HG03108 (cell line): Measurements from ENCODE around the gene VEPH1.

ENCODE experiments used
- ATAC-seq: cut with Tn5 transposase; IDR thresholded peaks from one replicate; pipeline ENCODE4 v1.9.1; 2021; ENCODE audit warnings: moderate library complexity; ENCODE audit not compliant: unreplicated experiment

VEPH1 gene

GRCh38 chr3:157438194-157438730, 65.0 kb downstream of the VEPH1 start:
- no peak for ATAC-seq

- no peak for ATAC-seq
Measured at GRCh38 chr3:157436583-157437291, 66.5 kb downstream of the VEPH1 start, which contains the start of gene PTX3. TSS of gene PTX3 (plus strand) at chr3:157436850. CDS start at chr3:157436934, 84 bp downstream.

- no peak for ATAC-seq
Measured at GRCh38 chr3:157429708-157430107, 73.5 kb downstream of the VEPH1 start.

GRCh38 chr3:157428853-157429252, 74.4 kb downstream of the VEPH1 start:
- ATAC-seq, result no peak

- no peak for ATAC-seq
Measured at GRCh38 chr3:157427901-157428300, 75.3 kb downstream of the VEPH1 start.

- no peak for ATAC-seq
Measured at GRCh38 chr3:157423337-157423736, 79.9 kb downstream of the VEPH1 start.

GRCh38 chr3:157420606-157421130, 82.5 kb downstream of the VEPH1 start:
- ATAC-seq, result no peak

GRCh38 chr3:157418104-157418503, 85.1 kb downstream of the VEPH1 start:
- ATAC-seq, result no peak

GRCh38 chr3:157417247-157417646, 86.0 kb downstream of the VEPH1 start:
- no peak for ATAC-seq

- ATAC-seq, result no peak
Measured at GRCh38 chr3:157416347-157417087, 86.7 kb downstream of the VEPH1 start.

GRCh38 chr3:157414861-157415260, 88.4 kb downstream of the VEPH1 start:
- no peak for ATAC-seq

- ATAC-seq, result no peak
Measured at GRCh38 chr3:157412323-157412855, 90.8 kb downstream of the VEPH1 start.

- no peak for ATAC-seq
Measured at GRCh38 chr3:157410945-157411344, 92.3 kb downstream of the VEPH1 start.

GRCh38 chr3:157409516-157409915, 93.7 kb downstream of the VEPH1 start:
- no peak for ATAC-seq

- ATAC-seq, result no peak
Measured at GRCh38 chr3:157408499-157409149, 94.6 kb downstream of the VEPH1 start.

- ATAC-seq, result no peak
Measured at GRCh38 chr3:157407769-157408168, 95.4 kb downstream of the VEPH1 start.

GRCh38 chr3:157406394-157406793, 96.8 kb downstream of the VEPH1 start:
- ATAC-seq, result no peak

- ATAC-seq, result no peak
Measured at GRCh38 chr3:157405457-157405856, 97.8 kb downstream of the VEPH1 start.

- no peak for ATAC-seq
Measured at GRCh38 chr3:157404381-157404780, 98.8 kb downstream of the VEPH1 start.

- ATAC-seq, result no peak
Measured at GRCh38 chr3:157398598-157398997, 104.6 kb downstream of the VEPH1 start.

- no peak for ATAC-seq
Measured at GRCh38 chr3:157394411-157394810, 108.8 kb downstream of the VEPH1 start.
